Dedifferentiated amniotic fluid mesenchymal stem cell (primary cell): Measurements from ENCODE around the gene JMJD1C.
"Not testable (repeated sequence)": the region's sequence is repeated elsewhere in the genome, so short reads cannot be mapped to it uniquely, and the experiment has no call there.

Experiments used
- DNase-seq: peaks from one replicate; pipeline ENCODE4 v3.0.0-alpha.2; 2016; ENCODE audit errors: extremely low spot score

Gene JMJD1C

GRCh38 chr10:63168821-63169462, 296.8 kb downstream of the JMJD1C start:
- DNase-seq: no peak

- peak; percentile 75 for DNase-seq
These were observed 299.0 kb downstream of the JMJD1C start for GRCh38 chr10:63166742-63167258.

- DNase-seq: no peak
These were observed 300.5 kb downstream of the JMJD1C start for GRCh38 chr10:63165249-63165648.

GRCh38 chr10:63164166-63164623, 301.6 kb downstream of the JMJD1C start:
- no peak for DNase-seq

GRCh38 chr10:63161592-63161991, 304.2 kb downstream of the JMJD1C start:
- no peak for DNase-seq

GRCh38 chr10:63157845-63158624, 307.7 kb downstream of the JMJD1C start:
- DNase-seq: peak; percentile 72

GRCh38 chr10:63156236-63156635, 309.5 kb downstream of the JMJD1C start:
- DNase-seq: no peak

- no peak for DNase-seq
These were observed 310.3 kb downstream of the JMJD1C start for GRCh38 chr10:63155388-63156020.

GRCh38 chr10:63154546-63155387, 311.0 kb downstream of the JMJD1C start:
- DNase-seq: no peak

GRCh38 chr10:63153868-63154545, 311.8 kb downstream of the JMJD1C start:
- not testable (repeated sequence) for DNase-seq

- DNase-seq: no peak
These were observed 315.0 kb downstream of the JMJD1C start for GRCh38 chr10:63150745-63151144.

- DNase-seq: no peak
These were observed 319.3 kb downstream of the JMJD1C start for GRCh38 chr10:63146503-63146902.

GRCh38 chr10:63145782-63146181, 320.0 kb downstream of the JMJD1C start:
- no peak for DNase-seq

GRCh38 chr10:63143987-63144386, 321.8 kb downstream of the JMJD1C start:
- no peak for DNase-seq

- no peak for DNase-seq
These were observed 323.6 kb downstream of the JMJD1C start for GRCh38 chr10:63142136-63142535.

- no peak for DNase-seq
These were observed 325.7 kb downstream of the JMJD1C start for GRCh38 chr10:63140077-63140476.

- DNase-seq: no peak
These were observed 328.5 kb downstream of the JMJD1C start for GRCh38 chr10:63137306-63137705.

- DNase-seq: peak; percentile 54
These were observed 331.8 kb downstream of the JMJD1C start for GRCh38 chr10:63133821-63134557.

- peak; percentile 98 for DNase-seq
These were observed 332.5 kb downstream of the JMJD1C start, which contains the start of gene NRBF2 for GRCh38 chr10:63133056-63133820. TSS of gene NRBF2 (plus strand) at chr10:63133328. CDS start at chr10:63133471, 143 bp downstream.
